AG04449 (cell line): ENCODE results near the gene LDLRAD3.

ENCODE experiments used
- CTCF ChIA-PET: fragments of 350-600 bp; formaldehyde crosslinking; extraction: SDS; loops from one replicate; lab custom pipeline; 2021; ENCODE audit warnings: antibody characterized with exemption; lab: Yijun Ruan, JAX
- POLR2A ChIA-PET: fragments of 400-600, 350-600 bp; formaldehyde crosslinking; extraction: SDS; loops from one replicate; lab custom pipeline; 2020; ENCODE audit warnings: antibody characterized with exemption, inconsistent platforms; lab: Yijun Ruan, JAX
- DNase-seq: peaks from one replicate; pipeline ENCODE4 v3.0.0-alpha.2; 2010; ENCODE audit warnings: low read depth, low spot score
- H3K4me3 ChIP-seq: 2 replicates; pipeline ENCODE4 v1.5.1; 2011; ENCODE audit warnings: low read depth, mild to moderate bottlenecking, control low read depth, low read length
- CTCF ChIP-seq: IDR thresholded peaks from one replicate; pipeline ENCODE4 v1.5.1; 2011; ENCODE audit warnings: mild to moderate bottlenecking, moderate library complexity, low read length, control low read depth, inconsistent platforms; ENCODE audit not compliant: insufficient read depth; ENCODE audit errors: missing control alignments

Gene LDLRAD3

GRCh38 chr11:36109850-36110606, 166.2 kb downstream of the LDLRAD3 start:
- H3K4me3 ChIP-seq = no peak overlapping the region
- TF ChIP-seq CTCF = no peak
- ChIA-PET POLR2A (no interaction called here), CTCF (interaction anchor here (0.9 to 2.1 kb wide), 7 partner anchors 9 to 494 kb away, joined by 3 to 10 read pairs (median 5); no protein-coding TSS in a partner anchor)
- DNase-seq = no peak

GRCh38 chr11:36110668-36111410, 167.0 kb downstream of the LDLRAD3 start:
- ChIA-PET POLR2A (no interaction called here), CTCF (interaction anchor here (1.0 to 2.1 kb wide), 3 partner anchors 37 to 156 kb away, joined by 3 to 6 read pairs (median 3); no protein-coding TSS in a partner anchor)
- no peak for TF ChIP-seq CTCF
- DNase-seq = no peak
- no peak overlapping the region for H3K4me3 ChIP-seq

- DNase-seq = no peak
- CTCF ChIA-PET = interaction anchor here (0.6 to 2.1 kb wide), 3 partner anchors 9 to 19 kb away, joined by 3 to 10 read pairs (median 3); no protein-coding TSS in a partner anchor
- POLR2A ChIA-PET = no interaction called here
- H3K4me3 ChIP-seq = no peak overlapping the region
- no peak for TF ChIP-seq CTCF
Measured at GRCh38 chr11:36114095-36114494, 170.2 kb downstream of the LDLRAD3 start.

- no peak for DNase-seq
- no peak overlapping the region for H3K4me3 ChIP-seq
- ChIA-PET CTCF (interaction anchor here (1.1 to 1.6 kb wide), 5 partner anchors 8 to 295 kb away, joined by 3 to 10 read pairs (median 3); no protein-coding TSS in a partner anchor), POLR2A (no interaction called here)
- TF ChIP-seq CTCF = no peak
Measured at GRCh38 chr11:36115378-36115801, 171.5 kb downstream of the LDLRAD3 start.

- no peak for TF ChIP-seq CTCF
- H3K4me3 ChIP-seq = no peak overlapping the region
- POLR2A ChIA-PET = no interaction called here
- CTCF ChIA-PET = interaction anchor here (1.1 to 1.6 kb wide), 4 partner anchors 15 to 295 kb away, joined by 3 to 10 read pairs (median 3); no protein-coding TSS in a partner anchor
- DNase-seq = no peak
Measured at GRCh38 chr11:36116161-36116560, 172.3 kb downstream of the LDLRAD3 start.
